ENCODE data around the gene ATP1A2.
"Not testable (repeated sequence)": the region's sequence is repeated elsewhere in the genome, so short reads cannot be mapped to it uniquely, and the experiment has no call there.

ATP1A2 gene

DNA sequence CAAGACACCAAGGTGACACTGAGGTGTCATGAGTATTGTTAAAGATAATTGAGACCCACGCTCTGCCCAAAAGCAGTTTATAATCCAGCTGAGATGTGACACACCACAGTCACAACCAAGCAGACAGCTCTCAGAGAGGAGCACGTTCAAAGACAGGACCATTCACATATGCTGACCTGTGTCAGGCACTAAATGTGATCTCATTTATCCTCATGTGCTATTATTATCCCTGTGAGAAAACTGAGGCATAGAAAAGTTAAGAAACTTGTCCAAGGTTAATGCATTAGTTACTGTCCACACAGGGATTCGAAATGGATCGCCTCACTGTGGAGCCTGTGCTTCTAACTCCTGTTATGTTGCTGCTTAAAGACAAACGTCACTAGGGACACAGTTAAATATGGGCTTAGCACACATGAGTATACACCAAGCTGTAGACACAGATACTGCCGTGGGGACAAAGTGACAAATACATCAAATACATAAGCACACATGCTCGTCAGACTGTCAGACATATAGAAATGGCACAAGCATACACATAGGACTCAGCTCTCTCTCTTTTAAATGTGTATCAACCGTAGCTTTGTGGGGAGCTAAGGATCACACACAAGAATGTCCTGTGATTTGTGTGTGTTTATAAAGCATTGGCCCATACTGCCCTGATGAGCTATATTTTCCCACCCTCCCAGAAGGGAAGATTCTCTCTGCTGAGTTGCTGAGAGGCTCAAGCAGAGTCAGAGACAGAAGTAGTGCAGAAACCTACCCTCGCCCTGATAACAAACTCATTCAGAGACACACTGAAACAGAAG is 13.6 kb upstream of the ATP1A2 start:
- no peak for DNase-seq

DNA sequence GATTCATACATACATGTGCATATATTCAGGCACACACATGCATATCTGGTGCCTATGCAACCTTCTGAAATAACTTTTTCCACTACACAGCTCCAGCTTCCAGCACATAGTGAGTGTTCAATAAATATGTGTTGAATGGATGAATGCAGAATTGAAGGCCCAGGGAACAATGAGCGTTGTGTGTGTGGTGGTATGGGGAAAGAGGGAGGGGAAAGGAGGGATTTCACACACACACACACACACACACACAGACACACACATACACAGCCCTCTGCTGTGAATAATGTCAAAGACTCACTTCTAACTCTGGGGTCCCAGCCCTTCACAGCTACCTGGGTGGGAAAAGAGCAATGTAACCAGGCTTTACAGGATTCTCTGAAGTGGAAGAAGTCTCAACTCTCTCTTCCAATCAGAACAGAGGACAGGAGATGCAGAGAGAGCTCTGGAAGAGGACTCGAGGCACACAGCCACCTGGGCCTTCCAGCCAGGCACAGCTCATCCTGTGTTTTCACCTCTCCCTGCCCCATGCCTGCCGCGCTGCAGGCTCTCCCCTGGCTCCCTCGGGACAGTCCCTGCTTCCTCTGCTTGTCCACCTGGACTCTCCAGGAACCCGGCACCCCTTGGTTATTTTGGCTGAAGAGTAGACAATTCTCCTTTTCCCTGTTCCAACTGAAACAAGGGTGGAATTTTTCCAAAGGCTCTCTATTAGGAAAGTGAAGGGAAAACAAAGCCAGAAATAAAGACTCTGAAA is 11.7 kb upstream of the ATP1A2 start:
- DNase-seq = no peak

DNA sequence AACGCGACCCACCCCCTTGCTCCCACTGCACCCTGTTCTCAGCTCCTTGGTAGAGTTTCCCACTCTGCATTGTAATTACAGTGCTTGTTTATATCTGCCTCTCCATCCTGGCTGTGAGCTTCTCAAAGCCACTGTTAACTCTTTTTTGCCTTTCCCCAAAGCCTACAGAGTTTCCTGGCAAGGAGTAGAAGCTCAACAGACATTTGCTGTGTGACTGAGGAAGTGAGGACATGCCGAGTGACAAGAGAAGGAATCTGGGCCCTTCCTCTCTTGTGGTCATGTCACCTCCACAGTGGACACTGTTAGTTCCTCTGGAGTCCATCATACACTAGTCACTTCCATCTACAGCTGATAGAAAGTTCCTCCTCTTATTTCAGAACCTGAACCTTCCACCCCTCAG is 11.1 kb upstream of the ATP1A2 start:
- no peak for DNase-seq

DNA sequence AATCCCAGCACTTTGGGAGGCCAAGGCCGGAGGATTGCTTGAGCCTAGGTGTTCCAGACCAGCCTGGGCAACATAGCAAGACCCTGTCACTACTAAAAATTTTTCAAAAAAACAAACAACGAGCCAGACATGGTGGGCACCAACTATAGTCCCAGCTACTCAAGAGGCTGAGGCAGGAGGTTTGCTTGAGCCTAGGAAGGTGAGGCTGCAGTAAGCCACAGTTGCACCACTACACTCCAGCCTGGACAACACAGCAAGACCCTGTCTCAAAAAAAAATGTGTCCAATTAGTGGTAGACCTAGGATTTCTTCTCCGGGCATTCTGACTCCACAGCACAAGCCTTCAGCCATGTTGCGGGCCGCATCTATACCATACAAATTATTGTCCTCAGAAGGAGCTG is 10.4 kb upstream of the ATP1A2 start:
- DNase-seq = no peak

DNA sequence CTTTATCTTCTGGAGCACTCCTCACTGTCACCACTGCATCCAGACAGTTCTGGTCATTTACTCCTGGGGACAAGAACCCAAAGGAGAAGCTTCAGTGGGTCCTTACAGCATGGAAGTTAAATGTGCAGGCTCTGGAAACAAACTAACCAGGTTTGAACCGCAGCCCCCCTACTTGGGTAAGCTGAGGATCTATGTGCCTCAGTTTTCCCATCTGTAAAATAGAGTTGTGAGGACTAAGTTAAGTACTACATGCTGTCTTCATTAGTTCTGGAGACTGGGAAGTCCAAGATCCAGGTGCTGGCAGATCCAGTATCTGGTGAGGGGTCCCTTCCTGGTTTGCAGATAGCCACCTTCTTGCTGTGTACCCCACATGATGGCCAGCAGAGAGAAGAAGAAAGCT is 8.0 kb upstream of the ATP1A2 start:
- DNase-seq = no peak

DNA sequence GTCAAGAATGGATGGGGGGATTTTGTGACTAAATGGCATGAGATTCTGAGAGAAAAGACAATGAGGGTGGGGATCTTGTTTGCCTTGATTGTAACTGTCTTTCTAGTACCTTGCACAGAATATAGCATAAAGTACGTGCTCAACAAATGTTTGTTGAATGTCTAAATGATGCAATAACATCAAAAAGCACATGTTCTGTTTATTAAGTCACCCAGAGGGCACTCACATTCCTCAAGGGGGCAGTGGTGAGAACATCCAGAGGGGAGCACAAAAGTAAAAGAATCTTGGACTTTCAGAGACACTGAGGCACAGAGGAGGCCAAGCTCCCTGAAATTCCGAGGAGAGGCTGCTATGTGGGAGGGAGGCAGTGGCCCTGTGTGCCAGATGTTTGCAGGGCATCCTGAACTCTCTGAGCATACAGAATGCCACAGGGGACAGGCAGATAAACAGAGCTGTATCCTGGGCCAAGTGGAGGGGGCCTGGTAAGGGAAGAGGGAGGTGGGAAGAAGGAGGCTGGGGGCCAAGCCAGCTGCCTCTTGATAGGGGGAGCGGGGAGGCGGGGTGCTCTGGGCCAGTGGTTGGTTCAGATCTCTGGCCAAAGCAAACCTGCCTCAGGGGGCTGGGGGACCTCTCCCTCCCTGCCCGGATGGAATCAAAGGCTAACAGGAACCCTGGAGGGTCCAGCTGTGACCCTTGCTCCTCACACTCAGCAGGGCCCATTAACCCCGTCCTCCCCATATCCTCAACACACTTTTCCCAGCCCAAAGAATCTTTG is 6.5 kb upstream of the ATP1A2 start:
- DNase-seq = no peak

DNA sequence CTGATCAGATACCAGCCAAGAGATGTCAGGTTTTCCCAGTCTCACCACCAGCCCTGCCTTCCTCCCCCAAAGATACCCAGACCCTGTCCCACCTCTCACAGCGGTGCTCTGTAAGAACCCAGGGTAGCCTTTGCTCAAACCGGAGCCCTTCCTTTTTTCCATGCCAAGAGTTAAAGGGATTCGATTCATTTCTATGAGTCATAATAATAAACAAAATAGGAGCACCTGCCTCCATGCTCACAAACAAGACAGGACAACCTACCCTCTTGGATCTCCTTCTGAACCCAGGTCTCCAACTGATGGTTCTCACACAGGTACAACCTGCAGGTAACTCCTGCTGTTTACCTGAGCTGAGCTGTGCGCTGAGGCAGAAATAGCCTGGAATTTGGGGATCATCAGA is 5.9 kb upstream of the ATP1A2 start:
- DNase-seq = no peak

DNA sequence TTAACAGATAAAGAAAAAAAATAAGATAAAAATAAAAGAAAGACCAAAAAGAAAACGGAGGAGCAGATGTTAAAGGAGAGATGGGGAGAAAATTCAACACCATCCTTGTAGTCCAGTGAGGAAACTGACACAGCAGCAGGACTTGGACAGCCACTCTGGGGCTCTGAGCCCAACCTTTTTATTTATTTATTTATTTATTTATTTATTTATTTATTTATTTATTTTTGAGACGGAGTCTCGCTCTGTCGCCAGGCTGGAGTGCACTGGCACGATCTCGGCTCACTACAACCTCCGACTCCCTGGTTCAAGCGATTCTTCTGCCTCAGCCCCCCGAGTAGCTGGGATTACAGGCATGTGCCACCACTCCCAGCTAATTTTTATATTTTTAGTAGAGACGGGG is 4.1 kb upstream of the ATP1A2 start:
- not testable (repeated sequence) for DNase-seq

DNA sequence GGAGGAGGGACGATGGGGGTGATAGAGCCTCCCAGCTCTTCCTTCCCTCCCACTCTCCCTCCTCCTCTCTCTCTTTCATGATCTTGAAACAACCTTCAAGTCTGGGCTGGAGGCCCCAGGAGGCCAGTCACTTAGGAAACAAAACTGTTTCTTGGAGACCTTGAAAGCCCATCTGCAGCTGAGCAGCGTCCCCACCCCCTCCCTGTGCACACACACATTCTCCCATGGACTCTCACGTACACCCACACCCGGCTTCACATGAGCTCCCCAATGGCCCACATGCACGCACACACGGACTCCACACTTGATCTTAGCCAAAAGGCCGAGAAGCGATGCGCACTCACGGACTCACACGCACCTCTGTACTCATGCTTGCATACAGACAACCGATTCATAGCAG is 3.2 kb upstream of the ATP1A2 start:
- no peak for DNase-seq

DNA sequence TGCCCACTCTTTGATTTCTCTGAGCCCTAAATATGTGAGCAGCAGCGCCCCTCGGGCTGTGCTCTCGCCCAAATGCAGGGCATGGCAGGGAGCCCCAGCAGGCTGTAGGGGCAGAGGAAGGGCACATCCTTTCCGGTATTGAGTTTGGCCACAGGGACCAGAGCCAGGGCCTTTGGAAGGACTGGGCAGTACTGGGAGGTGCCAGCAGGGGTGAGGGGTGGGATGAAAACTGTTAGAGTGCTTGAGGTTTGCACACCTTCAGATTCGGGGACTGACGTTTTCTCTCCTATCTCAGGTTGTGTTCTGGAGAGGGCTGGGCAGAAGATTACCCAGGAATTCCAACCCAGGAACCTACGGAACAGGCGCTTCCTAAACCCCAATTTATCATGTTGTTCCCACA is 2.2 kb upstream of the ATP1A2 start:
- no peak for DNase-seq

DNA sequence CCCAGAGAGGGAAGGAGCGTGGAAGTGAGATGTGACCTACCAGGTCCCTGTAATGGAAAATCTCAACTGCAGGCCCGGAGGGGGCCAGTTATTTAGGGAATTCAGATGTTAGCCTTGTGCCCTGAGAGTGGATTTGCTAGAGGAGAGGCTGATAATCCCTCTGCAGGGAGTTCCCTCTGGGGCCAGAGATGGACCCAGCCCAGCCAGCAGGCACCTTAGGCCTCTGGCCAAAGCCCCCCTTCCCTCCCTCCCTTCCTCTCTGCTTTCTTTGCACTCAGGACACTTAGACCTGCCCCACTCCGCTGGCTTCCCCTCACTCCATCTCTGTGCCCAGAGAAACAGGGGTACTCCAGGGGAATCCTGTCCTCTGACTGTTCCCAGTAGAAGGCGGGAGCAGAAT is 1.5 kb upstream of the ATP1A2 start:
- no peak for DNase-seq

DNA sequence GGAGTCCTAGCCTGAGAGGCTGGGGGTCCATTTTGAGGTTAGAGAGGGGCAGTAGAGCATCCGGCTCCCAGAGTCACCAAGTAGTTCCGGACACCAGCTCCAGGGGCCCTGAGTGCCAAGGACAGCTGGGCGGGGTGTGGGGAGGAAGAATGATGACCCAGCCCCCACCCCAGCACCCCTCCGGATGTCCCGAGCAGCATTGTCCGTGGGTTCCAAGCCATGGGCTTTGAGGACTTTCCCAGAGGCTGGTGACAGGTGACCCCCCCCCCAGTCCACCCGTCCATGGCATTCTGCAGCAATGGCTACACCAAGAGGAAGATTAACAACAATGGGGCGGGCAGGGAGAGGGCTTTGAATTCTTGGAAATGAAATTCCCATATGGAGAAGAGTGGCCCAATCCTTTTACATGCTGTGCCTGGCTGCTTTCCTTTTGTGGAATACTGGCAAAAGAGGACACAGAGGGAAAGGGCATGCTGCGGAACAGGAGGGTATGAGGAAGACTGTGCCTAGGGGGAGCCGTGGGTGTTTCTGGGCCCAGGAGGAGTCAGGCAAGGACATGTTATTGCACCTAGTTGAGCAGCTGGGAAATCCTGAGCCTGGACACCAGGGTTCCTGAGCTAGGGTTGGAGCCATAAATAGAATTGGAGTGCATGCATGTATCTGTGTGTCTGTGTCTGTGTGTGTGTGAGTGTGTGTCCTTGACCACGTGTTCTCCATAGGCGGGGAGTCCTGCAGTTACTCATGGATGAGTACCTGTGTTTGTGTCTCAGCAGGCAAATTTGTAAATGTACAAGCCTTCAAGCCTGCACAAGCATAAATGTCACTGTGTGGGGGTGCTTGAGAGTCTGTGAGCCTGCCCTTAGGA is 956 bp downstream of the ATP1A2 start:
- DNase-seq = no peak

DNA sequence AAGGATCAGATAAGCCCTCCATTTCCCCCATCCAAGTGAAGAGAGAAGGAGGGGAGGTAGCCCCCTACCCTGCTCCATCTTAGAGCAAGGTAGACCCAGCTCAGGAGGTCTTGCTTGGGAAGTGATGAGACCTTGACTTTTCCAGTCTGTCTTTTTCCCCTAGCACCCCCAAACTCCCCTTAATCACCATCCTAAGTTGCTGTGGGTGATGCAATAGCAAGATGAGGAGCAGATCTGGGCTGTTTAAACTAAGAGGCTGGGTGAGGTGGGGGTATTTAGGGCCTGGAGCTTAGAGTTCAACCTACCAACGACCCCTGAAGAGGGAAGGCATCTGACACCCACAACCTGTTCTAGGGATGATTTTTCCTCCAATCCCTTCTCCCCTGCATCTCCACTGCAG is 1.7 kb downstream of the ATP1A2 start:
- DNase-seq = no peak

DNA sequence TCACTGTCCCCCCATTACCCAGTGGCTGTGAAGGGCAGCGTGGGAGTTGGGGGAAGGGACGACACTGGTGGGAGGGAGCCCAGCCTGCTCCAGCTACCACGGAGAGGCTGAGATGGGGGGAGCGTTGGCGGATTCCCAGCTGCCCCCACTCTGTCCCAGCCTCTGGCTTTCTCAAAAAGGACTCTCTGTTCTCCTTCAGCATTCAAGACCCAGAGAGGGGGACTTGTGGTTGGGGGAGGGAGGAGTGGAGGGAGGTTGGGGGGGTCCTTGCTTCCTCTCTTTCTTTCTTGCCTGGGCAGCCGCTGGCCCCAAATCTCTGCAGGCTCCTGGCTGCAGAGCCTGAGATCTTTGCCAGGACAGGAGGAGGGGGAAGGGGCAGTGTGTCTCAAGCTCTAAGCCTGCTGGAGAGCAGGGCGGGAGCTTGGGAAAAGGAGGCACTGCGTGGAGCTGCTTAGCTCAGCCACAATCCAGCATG is 2.2 kb downstream of the ATP1A2 start:
- DNase-seq = no peak

DNA sequence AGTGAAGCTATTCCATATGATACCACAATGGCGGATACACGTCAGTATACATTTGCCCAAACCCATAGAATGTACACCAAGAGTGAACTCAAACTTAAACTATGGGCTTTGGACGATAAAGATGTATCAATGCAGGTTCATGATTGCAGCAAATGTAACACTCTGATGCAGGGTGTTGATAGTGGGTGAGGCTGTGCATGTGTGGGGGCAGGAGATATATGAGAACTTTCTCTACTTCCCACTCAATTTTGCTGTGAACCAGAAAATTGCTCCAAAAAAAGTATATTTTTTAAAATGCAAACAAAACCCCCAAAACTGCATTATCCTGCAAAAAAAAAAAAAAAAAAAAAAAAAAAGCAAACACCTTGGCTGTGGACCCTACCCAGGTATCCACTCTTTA is 3.4 kb downstream of the ATP1A2 start:
- no peak for DNase-seq

DNA sequence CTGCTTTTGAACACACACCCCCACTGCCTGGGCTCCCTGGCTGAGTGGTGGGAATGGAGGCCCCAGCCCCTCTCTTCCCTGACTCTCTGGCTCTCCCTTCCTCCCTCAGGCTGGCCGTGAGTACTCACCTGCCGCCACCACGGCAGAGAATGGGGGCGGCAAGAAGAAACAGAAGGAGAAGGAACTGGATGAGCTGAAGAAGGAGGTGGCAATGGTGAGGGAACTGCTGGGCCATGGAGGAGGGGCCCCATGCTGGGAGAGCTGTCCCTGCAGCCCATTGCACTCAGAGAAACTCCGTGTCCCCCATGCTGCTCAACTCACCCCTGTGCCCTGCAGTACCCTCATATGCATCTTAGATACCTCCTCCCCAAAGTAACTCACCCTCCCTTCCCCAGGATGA is 5.2 kb downstream of the ATP1A2 start:
- no peak for DNase-seq

DNA sequence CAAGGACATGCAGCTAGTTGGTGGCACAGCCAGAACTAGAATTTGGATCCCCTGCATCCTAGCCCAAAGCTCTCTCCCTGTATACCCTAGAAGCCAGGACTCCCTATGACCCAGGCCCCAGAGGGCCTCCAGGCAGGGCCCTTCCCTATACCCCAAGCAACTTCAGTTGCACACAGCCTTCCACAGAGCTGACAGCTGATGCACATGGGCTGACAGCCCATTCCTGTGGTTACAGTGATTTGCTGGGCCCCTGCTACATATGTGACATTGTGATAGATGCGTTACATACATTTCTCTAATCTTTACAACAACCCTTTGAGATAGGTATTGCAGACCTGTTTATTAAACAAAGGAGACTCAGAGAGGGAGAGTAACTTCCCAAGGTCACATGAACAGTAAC is 5.8 kb downstream of the ATP1A2 start:
- DNase-seq = no peak

DNA sequence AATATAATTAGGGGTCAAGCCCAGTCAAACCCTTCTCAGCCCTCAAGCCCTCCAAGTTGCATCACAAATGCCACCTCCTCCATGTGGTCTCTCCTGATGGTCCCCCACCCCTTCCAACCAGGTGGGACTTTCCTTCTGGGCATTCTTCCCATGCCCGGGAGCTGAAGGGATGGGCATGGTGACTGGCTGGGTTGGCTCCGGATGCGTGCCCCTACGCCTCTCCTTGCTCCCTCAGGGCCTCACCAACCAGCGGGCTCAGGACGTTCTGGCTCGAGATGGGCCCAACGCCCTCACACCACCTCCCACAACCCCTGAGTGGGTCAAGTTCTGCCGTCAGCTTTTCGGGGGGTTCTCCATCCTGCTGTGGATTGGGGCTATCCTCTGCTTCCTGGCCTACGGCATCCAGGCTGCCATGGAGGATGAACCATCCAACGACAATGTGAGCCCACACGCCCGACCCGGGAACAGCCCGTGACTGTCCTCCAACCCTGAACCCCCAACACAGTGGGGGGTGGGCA is 7.5 kb downstream of the ATP1A2 start:
- DNase-seq = no peak

DNA sequence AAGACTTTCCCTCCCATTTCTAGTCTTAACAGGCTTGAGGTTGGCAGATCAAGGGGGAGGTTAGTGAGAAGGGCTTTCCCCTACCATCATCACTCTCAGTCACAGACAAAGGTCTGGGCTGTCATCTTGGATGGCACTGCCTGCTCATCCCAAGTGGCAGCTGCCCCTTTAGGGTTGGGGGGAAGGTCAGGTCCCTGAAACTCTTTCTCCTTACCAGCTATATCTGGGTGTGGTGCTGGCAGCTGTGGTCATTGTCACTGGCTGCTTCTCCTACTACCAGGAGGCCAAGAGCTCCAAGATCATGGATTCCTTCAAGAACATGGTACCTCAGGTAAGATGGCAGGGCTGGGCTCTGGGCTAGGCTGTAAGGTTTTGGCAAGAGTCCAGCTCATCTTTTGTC is 8.2 kb downstream of the ATP1A2 start:
- DNase-seq = no peak

DNA sequence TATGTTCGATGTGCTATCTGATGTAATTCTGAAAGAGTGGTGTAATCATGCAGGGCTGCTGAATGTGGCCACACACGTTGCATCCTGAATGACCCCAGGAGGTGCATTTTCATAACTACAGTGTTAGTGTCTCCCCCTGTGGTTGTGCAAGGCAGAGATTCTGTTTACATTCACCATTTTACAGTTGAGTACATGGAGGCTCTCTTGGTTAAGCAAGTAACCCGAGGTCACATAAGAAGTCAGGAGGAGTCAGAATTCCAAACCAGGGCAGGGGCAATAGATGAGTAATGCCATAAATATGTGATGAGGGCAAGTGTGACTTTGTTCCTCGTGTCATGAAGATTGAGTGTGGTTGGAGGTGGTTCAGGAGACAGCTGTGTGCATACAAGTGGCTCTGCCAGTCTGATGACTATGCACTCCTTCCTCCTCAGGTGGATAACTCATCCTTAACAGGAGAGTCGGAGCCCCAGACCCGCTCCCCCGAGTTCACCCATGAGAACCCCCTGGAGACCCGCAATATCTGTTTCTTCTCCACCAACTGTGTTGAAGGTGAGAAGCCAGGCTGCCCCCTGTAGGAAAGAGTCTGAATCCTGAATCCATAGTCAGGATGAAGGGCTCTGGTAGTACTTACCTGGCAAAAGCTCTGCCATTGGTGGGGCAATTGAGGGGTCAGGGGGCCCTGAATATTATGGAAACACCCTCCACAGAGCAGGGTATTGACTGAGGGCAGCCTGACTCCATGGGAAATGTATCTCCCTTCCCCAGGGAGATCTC is 9.3 kb downstream of the ATP1A2 start:
- no peak for DNase-seq

DNA sequence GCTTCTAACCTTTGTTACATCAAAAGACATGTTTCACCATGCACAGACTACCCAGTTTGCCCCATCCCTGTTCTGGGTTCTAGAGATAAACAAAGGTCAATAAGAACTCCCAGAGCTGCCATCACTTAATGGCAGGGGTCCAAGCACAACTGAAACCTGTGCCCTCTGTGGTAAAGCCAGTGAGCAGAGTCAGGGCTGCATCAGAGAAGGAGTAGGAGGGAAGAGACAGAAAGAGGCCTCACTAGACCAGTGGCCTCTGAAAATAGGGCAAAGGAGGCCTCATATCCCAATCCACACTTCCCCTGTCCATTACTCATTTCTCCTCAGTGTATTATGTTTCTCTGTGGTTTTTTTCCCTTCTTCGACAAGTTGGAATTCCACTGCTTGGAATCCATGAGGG is 10.2 kb downstream of the ATP1A2 start:
- no peak for DNase-seq

DNA sequence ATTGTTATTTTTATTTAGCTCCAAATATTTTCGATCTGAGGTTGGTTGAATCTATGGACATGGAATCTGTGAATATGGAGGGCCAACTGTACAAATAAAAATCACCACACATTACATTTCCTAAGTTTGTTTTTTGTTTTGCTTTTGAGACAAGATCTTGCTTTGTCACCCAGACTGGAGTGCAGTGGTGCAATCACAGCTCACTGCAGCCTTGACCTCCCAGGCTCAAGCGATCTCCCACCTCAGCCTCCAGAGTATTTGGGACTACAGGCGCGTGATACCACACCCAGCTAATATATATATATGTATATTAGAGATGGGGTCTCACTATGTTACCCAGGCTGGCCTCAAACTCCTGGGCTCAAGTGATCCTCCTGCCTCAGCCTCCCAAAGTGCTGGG is 10.8 kb downstream of the ATP1A2 start:
- not testable (repeated sequence) for DNase-seq

Measured in activated gamma-delta T cell (primary cell).